Lower leg skin (tissue), 3 donors: ENCODE data around the gene PTGDS.

Source experiments
- CTCF ChIP-seq, 3 donors: fragments of 450-650 bp; IDR thresholded peaks; one replicate each; pipeline ENCODE4 v1.5.1; 2016; ENCODE audit warnings: antibody characterized with exemption in 3 of 3, mild to moderate bottlenecking in 3 of 3, moderate library complexity in 2 of 3
- POLR2A ChIP-seq, 2 donors: fragments of 450-650 bp; IDR thresholded peaks; one replicate each; pipeline ENCODE4 v1.6.1; 2016 to 2017; ENCODE audit warnings: antibody characterized with exemption in 2 of 2, mild to moderate bottlenecking in 1 of 2, moderate library complexity in 1 of 2

GRCh38 chr9:137017791-137018497 lies 40.6 kb downstream of the PTGDS start:
- TF ChIP-seq CTCF (IDR thresholded peaks at IDR 0.05) (no peak), POLR2A (IDR thresholded peaks at IDR 0.05) (no peak)
